Suprapubic skin (tissue), 4 donors: ENCODE measurements around the gene TMUB1.

ENCODE experiments used
- CTCF ChIP-seq, 2 donors: fragments of 200-600 bp in 1 of 2; fragments of 450-650 bp in 1 of 2; sonication (generic) in 1 of 2; IDR thresholded peaks; one replicate each; pipeline ENCODE4 v1.5.1; 2016 to 2019; ENCODE audit warnings: antibody characterized with exemption in 2 of 2, mild to moderate bottlenecking in 1 of 2, moderate library complexity in 1 of 2
- EP300 ChIP-seq: sonication (generic); formaldehyde crosslinking; IDR thresholded peaks from one replicate; pipeline ENCODE4 v1.6.1; 2017; ENCODE audit warnings: antibody characterized with exemption
- POLR2A ChIP-seq, 2 donors: fragments of 450-650 bp; IDR thresholded peaks; one replicate each; pipeline ENCODE4 v1.6.1; 2017; ENCODE audit warnings: antibody characterized with exemption in 2 of 2, mild to moderate bottlenecking in 2 of 2, moderate library complexity in 2 of 2
- POLR2AphosphoS5 ChIP-seq, 3 donors: sonication (generic); formaldehyde crosslinking; IDR thresholded peaks; one replicate each; pipeline ENCODE4 v1.6.1; 2017; ENCODE audit warnings: antibody characterized with exemption in 3 of 3

GRCh38 chr7:151128144-151128543, 44.9 kb upstream of the TMUB1 start:
- TF ChIP-seq CTCF (IDR thresholded peaks at IDR 0.05), result no peak
- no peak for TF ChIP-seq EP300
- TF ChIP-seq POLR2A (IDR thresholded peaks at IDR 0.05), result no peak
- no peak for TF ChIP-seq POLR2AphosphoS5 (IDR thresholded peaks at IDR 0.05)
